ENCODE measurements around the gene DET1. TPM values are rescaled to one million over a fixed set of nuclear protein-coding genes. Genes with fewer than 3 reads are reported as not detected.

The DET1 gene
- total RNA-seq, 1 experiment from 2014 or later: 6.6 TPM

GRCh38 chr15:88498996-88499395, 47.5 kb downstream of the DET1 start:
- Histone ChIP-seq H3K4me2 (ENCODE audit: insufficient read depth, insufficient read length, low read length) (no peak overlapping the region), H2AK5ac (ENCODE audit: insufficient read length, low read length) (no peak overlapping the region), H2AFZ (ENCODE audit: low read length) (no peak overlapping the region), H3K56ac (ENCODE audit: insufficient read length, low read depth, low read length) (no peak overlapping the region), H2BK12ac (ENCODE audit: insufficient read length, low read depth, low read length) (no peak overlapping the region), H3K9ac (ENCODE audit: extremely low read depth, insufficient read length, low read length) (no peak overlapping the region), H3K4me1 (ENCODE audit: insufficient read depth, low read length) (peaks cover under 1% of the 10 kb centered on the region; the same call in 1 of the 2 replicates), H3K9me3 (ENCODE audit: control insufficient read depth, low read depth, low read length) (no peaks in the 10 kb centered on the region), H3K4ac (ENCODE audit: low read depth, low read length) (no peak overlapping the region), H3K79me2 (ENCODE audit: insufficient read depth, low read length) (no peaks in the 10 kb centered on the region), H4K5ac (ENCODE audit: insufficient read length, low read depth, low read length) (no peak overlapping the region), H3K27me3 (ENCODE audit: insufficient read depth, low read length) (no peaks in the 10 kb centered on the region), H4K8ac (replicated peaks; ENCODE audit: insufficient read length, low read depth, low read length) (no peak overlapping the region), H2BK5ac (ENCODE audit: insufficient read length, low read length) (no peak overlapping the region), H3K18ac (ENCODE audit: insufficient read length, low read depth, low read length) (no peak overlapping the region), H2BK120ac (ENCODE audit: low read depth, low read length, poor library complexity, severe bottlenecking) (no peak overlapping the region), H3K79me1 (ENCODE audit: insufficient read depth, low read depth, low read length, poor library complexity, severe bottlenecking) (no peaks in the 10 kb centered on the region), H3K23ac (ENCODE audit: insufficient read length, low read depth, low read length) (no peak overlapping the region), H4K91ac (ENCODE audit: insufficient read length, low read depth, low read length) (no peak overlapping the region), H3K23me2 (ENCODE audit: insufficient read length, low read depth, low read length, poor library complexity, severe bottlenecking) (no peaks in the 10 kb centered on the region), H3K14ac (ENCODE audit: insufficient read depth, low read length) (no peak overlapping the region), H2BK20ac (ENCODE audit: low read depth, low read length, poor library complexity, severe bottlenecking) (no peak overlapping the region), H3K27ac (ENCODE audit: insufficient read length, low read depth, low read length) (no peak overlapping the region), H3T11ph (ENCODE audit: low read length) (no peak overlapping the region), H2BK15ac (ENCODE audit: low read depth, low read length) (no peak overlapping the region), H4K20me1 (ENCODE audit: control insufficient read depth, insufficient read depth, insufficient read length) (no peaks in the 10 kb centered on the region)
- DNase-seq: no peak
- WGBS (ENCODE audit: extremely low coverage, insufficient read length, low lambda C conversion rate): no CpG with 5 or more reads among the region's 3 CpGs
- H3K36me3 Mint-ChIP-seq (ENCODE audit: insufficient read depth in 1 of 3, low read depth in 3 of 3): peaks cover 0 to 2% (median 0%) of the 10 kb centered on the region in 3 experiments; a peak in 1 of 7 replicates
- peaks cover 6% of the 10 kb centered on the region; the same call in 1 of the 2 replicates for H3K27me3 Mint-ChIP-seq (ENCODE audit: low read depth)
- no peaks in the 10 kb centered on the region for H3K9me3 Mint-ChIP-seq
- peaks cover 13 to 23% of the 10 kb centered on the region in 2 experiments for H3K4me1 Mint-ChIP-seq
- H3K27ac Mint-ChIP-seq: peak overlapping the region in 1 of 3 experiments; percentile 7; a peak in 2 of 7 replicates
- no peak for TF ChIP-seq CTCF (conservative IDR thresholded peaks at IDR 0.05)
- H3K4me3 Mint-ChIP-seq: no peak overlapping the region

Measured in H9 (cell line).